Activated naive CD4-positive, alpha-beta T cell (primary cell): ENCODE results near the gene FBLN7.

Experiments used
- DNase-seq, 4 experiments: peaks; one replicate each; lab custom pipeline; 2025; lab: John Stamatoyannopoulos, UW

Gene FBLN7

DNA sequence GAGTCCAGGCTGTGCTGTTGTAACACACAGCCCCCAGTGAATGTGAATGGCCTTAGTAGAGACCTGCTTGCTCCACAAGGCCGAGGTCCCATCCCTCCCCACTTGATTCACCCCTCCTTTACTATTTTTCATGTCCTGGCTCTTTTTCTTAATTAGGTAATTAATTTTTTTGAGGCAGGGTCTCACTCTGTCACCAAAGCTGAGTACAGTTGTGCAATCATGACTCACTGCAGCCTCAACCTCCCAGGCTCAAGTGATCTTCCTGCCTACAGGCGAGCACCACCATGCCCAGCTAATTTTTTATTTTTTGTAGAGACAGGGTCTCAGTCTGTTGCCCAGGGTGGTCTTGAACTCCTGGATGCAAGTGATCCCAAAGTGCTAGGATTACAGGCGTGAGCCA is 19.3 kb downstream of the FBLN7 start:
- DNase-seq = no peak

DNA sequence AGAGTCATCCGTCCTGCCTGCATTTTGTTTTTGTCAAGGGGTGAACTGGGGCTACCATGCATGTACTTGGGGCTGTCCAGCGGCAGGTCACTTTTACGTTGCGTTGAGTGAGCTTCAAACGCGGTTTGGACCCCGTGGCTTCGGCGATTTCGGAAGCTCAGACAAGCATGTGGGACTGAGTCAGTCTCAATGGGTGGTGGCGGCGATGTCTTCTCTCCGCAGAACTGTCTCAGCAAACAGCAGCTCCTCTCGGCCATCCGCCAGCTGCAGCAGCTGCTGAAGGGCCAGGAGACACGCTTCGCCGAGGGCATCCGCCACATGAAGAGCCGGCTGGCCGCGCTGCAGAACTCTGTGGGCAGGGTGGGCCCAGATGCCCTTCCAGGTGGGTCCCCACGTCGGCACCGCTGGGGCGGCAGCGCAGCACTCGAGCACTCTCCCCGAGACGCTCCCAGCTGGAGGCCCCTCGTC is 21.3 kb downstream of the FBLN7 start:
- no peak for DNase-seq

DNA sequence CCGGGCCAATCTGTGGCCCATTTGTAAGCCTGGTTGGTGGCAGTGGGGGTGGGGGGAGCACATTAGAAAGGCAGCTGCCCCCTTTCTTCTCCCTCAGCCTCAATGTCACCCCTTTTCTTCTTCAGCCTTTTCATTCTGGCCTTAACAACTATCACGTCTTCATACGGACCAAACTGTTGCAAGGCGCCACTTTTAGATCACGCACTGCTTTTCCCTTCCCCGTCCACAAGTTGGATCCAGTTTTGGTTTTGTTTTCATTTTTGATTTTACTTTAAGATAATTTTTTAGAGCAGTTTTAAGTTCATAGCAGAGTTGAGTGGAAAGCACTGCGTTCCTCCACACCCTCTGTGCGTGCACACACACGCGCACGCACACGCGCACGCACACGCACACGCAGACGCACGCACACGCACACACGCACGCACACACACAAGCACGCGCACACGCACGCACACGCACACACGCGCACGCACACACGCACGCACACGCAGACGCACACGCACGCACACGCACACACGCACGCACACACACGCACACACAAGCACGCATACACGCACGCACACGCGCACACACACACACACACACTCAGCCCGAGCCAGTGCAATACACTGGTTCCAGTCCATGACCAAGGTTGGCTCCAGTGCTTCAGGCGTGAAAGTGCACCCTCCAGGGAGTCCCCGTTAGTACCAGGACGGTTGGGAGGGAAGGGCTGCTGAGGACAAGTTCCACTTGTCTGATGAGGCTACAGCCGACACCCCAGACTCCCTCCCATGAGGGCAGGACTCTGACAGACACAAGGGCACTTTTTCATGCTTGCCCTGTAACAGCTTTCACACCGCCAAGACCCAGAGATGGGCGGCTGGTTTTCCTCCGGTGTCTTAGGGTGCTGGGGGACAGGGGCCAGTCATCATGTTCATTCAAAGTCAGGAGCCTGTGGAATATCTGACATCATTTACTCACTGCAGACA is 22.4 kb downstream of the FBLN7 start:
- DNase-seq = no peak

DNA sequence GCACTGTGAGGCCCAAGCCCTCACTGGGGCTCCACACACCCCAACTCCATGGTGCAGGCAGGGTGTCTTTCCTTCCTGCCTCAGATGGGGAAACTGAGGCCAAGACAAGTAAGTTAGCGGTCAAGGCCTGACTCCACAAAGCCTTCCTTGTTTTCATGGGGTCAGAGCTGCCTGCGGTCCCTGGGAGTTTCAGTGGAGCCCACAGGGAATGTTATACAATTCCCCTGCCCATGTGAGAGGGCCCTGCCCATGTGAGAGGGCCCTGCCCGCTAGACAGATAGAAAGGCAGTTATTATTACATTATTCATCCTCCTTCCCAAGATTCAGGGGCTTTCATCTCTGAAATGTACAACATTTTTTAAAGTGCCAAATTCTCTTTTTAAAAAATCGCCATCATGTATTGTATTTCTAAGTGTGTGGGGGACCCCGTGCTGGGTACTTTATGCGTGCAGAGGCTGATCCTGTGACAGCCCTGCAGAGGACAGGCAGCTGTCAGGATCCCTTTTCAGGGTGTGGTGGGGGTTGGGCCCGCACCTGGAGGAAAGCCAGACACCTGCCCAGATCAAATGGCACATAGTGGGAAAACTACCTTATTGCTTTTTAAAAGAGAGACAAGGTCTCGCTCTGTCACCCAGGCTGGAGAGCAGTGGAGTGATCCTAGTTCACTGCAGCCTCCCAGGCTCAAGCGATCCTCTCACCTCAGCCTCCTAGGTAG is 23.4 kb downstream of the FBLN7 start:
- DNase-seq = no peak

DNA sequence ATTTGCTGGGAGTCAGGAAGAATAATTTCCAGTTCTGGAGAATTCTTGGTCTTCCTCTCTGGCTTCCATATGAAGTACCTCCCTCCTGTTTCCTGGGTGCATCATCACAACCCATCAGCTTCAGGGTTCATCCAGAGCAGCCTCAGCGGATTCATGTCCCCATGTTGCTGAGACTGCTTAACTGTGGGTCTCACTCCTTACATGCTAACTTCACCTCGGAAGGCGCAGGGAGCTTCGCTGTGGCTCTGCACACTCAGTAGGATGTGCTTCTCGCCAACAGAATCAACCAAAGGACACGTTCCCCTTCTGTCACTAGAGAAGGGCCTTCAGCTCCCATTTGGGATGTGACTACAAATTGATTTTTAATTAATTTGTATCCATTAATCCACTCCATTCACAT is 24.2 kb downstream of the FBLN7 start:
- no peak for DNase-seq

- no peak for DNase-seq
These were observed 24.8 kb downstream of the FBLN7 start for GRCh38 chr2:112162956-112163355.

DNA sequence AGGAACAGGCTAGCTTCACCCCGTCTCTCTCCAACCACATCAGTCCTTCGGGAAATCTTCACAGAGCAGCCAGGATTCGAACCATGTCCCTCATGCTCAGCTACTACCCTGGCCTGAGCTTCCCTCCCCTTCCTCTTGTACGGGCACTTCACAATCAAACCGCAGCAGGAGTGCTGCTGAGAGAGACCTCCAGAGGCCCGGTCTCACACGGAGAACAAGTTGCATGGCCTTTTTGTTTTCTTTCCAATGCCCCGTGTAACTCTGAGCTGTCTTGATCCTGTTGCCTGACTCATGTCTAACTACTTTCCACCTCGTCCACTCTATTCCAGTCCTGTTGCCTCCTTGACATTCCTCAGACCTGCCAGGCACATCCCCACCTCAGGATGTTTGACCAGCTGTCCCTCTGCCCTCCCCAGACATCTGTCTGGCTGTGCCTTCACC is 25.4 kb downstream of the FBLN7 start:
- DNase-seq = no peak

- DNase-seq = no peak
These were observed 26.7 kb downstream of the FBLN7 start for GRCh38 chr2:112164876-112165275.

- no peak for DNase-seq
These were observed 27.1 kb downstream of the FBLN7 start for GRCh38 chr2:112165296-112165695.

- no peak for DNase-seq
These were observed 28.8 kb downstream of the FBLN7 start for GRCh38 chr2:112166806-112167499.

- DNase-seq = no peak
These were observed 30.4 kb downstream of the FBLN7 start for GRCh38 chr2:112168422-112169124.

DNA sequence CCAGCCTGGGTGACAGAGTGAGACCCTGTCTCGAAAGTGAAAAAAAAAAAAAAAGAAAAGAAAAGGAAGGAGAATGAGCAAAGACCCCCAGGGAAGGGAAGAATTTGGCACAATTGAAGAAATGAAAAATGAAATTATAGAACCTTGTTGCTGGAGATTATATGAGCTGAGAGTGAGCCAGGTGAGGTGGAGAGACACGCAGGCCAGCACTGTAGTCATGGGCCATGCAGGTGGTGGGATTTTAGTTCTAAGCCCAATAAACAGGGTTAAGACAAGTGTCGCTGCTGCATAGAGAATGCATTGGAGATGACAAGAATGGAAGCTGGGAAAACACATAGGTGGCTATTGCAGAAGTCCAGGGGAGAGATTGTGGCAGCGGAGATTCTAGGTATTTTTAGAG is 32.3 kb downstream of the FBLN7 start:
- no peak for DNase-seq

DNA sequence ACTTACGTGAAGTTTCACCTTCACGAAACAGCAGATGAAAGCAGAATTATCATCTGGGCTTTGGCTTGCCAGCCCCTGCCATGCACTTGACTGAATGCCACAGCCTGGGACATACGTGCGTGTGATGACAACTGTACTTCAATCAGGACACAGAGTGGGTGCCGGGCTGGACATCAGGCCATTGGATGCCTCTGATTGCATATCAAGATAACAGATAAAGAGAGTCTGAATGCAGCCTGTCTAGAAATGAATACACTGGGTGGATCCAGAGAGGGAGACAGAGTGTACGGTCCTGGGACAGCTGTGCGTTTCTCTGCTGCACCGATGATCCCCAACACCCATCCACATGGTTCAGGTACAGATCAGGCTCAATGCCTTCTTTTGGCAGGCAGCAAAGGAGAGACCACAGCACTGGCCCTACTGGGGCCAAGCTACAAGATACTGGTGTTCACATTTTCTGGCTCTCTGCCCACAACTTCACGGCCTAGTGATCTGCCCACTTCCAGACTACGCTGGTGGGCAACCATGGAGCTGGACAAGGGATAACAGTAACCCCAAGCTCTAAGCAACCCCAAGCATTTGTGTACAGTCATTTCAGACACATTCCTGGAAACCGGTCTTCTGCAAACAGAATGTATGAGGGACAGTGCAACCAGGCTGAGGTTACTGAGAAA is 35.6 kb downstream of the FBLN7 start:
- DNase-seq = no peak

DNA sequence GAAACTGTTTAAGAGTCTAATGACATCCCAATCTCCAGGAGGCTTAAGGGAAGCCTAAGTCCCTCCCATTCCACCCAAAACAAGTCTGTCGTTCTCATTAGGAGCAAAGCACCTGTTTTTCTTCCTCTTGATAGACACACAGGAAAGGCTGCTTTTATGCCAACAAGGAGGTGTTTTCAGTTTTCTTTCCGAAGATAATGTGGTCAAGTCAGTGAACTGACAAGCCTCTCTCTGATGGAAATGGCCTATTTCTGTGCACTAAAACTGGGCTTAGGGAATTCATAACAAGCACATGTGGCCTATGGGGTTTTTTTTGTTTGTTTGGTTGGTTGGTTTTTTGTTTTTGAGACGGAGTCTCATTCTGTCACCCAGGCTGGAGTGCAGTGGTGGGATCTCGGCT is 36.2 kb downstream of the FBLN7 start:
- no peak for DNase-seq

DNA sequence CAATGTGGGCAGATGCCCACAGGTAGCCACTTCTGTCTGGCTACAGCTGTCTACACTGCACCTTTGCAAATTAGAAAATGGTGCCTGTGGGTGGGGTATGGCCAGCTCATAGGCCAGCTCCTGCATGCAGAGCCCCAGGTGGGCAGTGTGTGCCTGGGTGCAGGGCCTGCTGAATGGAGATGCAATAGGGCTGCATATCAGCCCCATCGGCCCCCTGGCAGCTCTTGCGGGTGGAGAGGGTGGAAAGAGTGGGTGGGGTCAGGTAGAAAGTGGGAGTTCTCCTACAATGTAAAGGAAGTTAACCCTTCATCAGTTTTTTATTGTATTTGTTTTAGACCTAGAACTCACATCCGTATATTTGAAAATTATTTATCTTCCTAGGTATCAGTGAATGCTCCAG is 37.1 kb downstream of the FBLN7 start:
- DNase-seq = no peak

- DNase-seq = no peak
These were observed 37.9 kb downstream of the FBLN7 start for GRCh38 chr2:112175958-112176573.

GRCh38 chr2:112181571-112182290 is 43.5 kb downstream of the FBLN7 start:
- peak; percentile 24 to 71 (median 42) for DNase-seq

GRCh38 chr2:112182581-112183034 is 44.4 kb downstream of the FBLN7 start:
- DNase-seq = peak in 3 of 4 experiments; percentile 15 to 67 (median 52)

DNA sequence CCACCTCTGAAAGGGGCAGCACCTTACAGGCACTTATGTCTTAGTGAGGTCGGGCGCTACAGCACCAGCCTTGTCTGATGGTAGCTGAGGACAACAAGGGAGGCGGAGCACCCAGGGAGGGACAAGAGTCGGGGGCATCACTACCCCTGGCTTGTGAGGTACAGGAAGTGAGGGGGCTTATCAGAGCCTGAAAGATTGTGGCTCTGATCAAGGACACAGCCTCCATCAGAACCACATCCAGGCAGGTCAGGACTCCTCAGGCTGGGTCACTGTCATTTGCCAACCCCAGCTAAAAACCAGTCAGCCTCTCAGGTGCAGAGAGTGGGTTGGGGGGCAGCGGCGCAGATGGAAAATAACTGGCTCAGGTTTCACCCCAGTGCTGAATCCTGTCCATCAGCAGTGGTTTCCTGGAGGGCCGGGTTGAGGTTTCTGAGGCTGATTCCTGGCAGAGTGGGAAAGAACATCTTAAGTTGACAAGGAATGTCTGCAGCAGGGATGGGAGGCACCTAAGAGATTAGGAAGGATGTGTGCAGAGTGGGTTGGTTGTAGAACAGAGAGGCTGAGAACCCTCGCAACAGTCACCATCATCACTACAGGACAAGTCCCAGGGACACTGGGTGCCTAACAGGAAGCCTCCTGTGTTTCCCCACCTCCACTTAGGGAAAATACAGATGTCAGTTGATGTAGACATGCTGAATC is 45.3 kb downstream of the FBLN7 start:
- DNase-seq = no peak
